ENCODE data around the gene MYOCD.

DNA sequence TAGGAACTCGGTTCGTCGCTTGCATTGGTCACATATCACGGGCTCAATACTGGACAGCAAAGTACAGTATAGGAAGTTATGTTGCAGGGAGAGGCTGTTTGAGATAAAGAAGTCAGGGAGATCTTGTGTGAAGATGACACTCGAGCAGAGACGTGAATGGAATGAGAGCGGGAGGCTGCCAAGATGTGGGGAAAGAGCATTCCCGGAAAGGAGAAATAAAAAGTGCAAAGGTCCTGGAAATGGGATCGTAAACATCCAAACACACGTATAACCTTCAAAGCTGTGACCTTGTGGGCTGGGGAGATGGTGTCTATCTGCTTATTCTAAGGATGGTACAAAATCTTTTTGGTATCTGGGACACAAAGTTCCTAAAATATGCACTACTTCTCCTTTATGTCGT is 43.0 kb upstream of the MYOCD start:
- TF ChIP-seq POLR2AphosphoS5 (IDR thresholded peaks at IDR 0.05; ENCODE audit: low read depth, low read length) = no peak
- TF ChIP-seq, protein P1, sequence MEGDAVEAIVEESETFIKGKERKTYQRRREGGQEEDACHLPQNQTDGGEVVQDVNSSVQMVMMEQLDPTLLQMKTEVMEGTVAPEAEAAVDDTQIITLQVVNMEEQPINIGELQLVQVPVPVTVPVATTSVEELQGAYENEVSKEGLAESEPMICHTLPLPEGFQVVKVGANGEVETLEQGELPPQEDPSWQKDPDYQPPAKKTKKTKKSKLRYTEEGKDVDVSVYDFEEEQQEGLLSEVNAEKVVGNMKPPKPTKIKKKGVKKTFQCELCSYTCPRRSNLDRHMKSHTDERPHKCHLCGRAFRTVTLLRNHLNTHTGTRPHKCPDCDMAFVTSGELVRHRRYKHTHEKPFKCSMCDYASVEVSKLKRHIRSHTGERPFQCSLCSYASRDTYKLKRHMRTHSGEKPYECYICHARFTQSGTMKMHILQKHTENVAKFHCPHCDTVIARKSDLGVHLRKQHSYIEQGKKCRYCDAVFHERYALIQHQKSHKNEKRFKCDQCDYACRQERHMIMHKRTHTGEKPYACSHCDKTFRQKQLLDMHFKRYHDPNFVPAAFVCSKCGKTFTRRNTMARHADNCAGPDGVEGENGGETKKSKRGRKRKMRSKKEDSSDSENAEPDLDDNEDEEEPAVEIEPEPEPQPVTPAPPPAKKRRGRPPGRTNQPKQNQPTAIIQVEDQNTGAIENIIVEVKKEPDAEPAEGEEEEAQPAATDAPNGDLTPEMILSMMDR (IDR thresholded peaks at IDR 0.05) = no peak
- no peak for TF ChIP-seq TCF7L2 (IDR thresholded peaks at IDR 0.05; ENCODE audit: low read depth, low read length)

Measured in Panc1 (cell line).